GOT3 (cell line): Measurements from ENCODE around the gene SRP54.
"Not testable (repeated sequence)": the region's sequence is repeated elsewhere in the genome, so short reads cannot be mapped to it uniquely, and the experiment has no call there.

Source experiments
- DNase-seq: peaks from one replicate; lab custom pipeline; 2025; ENCODE audit warnings: mixed read lengths; lab: John Stamatoyannopoulos, UW

SRP54 gene

DNA sequence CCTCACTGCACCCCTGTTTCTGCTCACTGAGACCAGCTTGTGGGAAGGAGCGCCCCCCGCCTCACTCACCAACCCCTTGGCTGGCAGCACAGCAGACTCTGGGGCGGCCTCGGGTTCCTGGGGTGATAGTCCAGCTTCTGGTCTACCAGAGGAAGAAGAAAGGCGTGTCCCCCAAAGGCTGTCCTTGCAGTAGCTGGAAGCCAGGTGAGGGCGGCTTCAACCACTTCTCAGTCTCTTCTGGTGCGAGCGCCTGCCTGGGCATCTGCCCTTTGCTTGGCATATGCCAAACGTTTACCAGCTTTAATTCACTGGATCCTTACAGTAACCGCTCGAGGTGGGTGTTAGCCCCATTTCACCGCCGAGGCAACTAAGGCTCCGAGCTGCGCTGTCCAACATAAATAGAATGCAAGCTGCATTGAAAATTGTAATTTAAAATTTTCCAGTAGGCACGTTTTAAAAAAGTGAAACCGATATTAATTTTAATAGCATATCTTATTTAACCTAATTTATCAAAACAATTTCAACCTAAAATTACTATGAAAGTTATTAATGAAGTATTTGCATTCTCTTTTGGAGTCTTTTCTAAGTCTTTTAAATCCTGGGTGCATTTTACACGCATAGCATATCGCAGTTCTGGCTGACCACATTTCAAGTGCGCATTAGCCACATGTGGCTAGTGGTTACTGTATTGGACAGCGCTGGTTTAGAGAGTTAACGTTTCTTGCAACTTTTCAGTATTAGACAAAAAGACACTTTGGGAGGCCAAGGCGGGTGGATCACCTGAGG lies 64.2 kb downstream of the SRP54 start:
- no peak for DNase-seq

DNA sequence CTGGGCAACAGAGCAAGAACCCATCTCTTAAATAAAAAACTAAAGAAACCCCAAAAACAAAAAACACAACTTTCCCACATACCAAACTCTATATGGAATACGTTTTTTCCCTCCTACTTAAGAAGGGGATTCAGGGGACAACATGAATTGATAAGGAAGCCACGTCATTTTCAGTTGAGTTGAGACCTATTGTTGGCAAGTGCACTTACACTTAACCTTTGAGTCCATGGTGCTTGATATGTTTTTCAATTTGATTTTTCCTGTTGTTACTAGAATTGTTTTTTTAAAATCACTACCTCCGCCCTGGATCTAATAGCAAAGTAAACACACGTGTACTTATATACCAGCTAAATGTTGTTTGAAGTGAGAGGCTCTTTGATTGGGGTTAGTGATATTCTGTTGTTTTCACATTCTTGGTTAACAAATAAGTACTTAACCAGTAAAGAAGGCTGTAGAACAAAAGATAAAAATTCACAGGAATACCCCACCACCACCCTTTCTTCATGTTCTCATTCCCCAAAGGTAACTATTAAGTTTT lies 65.3 kb downstream of the SRP54 start:
- DNase-seq, result no peak

- no peak for DNase-seq
Measured at GRCh38 chr14:35050652-35051051, 67.9 kb downstream of the SRP54 start.

GRCh38 chr14:35051796-35052195 lies 69.0 kb downstream of the SRP54 start:
- DNase-seq, result no peak

DNA sequence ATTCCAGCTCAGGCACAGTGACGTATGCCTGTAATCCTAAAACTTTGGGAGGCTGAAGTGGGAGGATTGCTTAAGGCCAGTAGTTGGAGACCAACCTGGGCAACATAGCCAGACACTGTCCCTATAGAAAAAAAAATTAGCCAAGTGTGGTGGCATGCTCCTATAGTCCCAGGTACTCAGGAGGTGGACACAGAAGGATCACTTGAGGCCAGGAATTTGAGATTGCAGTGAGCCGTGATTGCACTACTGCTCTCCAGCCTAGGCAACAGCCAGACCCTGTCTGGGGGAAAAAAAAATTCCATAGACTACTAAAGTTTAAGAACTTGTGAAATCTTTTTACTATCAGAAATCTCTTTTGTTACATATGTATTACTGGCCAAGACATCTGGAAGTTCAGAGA lies 69.8 kb downstream of the SRP54 start:
- DNase-seq, result no peak

DNA sequence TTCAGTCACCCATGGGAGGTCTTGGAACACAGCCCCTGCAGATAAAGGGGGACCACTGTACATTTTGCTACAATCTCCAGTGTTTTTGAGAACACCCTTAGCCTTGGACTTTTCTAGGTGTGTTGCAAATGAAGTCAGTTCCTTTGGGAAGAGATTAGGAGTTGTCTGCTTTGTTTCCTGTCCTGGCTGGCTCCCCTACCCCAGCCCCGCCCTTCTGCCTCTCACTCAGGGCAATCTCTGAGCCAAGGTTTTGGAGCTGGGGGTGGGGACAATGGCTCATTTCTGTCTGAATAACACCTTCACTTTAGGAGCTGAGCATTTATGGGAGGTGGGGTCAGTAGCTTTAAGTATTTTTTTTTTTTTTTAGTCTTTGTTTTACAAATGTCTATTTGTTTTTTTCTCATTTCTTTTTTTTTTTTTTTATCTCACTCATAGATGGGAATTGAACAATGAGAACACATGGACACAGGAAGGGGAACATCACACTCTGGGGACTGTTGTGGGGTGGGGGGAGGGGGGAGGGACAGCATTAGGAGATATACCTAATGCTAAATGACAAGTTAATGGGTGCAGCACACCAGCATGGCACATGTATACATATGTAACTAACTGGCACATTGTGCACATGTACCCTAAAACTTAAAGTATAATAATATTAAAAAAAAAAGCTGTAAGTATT lies 78.5 kb downstream of the SRP54 start:
- DNase-seq, result not testable (repeated sequence)

DNA sequence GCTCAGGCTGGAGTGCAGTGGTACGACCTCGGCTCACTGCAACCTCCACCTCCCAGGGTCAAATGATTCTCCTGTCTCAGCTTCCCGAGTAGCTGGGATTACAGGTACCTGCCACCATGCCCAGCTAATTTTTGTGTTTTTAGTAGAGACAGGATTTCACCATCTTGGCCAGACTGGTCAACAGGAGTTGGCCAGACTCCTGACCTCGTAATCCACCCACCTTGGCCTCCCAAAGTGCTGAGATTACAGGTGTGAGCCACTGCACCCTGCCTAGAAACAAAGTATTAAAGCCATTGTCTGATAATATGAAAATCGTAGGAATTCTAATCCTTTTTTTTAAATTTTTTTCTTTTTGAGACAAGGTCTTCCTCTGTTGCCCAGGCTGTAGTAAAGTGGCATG lies 82.9 kb downstream of the SRP54 start:
- not testable (repeated sequence) for DNase-seq

- DNase-seq, result no peak
Measured at GRCh38 chr14:35068238-35069012, 85.6 kb downstream of the SRP54 start.

GRCh38 chr14:35072226-35072625 lies 89.4 kb downstream of the SRP54 start:
- DNase-seq, result no peak

DNA sequence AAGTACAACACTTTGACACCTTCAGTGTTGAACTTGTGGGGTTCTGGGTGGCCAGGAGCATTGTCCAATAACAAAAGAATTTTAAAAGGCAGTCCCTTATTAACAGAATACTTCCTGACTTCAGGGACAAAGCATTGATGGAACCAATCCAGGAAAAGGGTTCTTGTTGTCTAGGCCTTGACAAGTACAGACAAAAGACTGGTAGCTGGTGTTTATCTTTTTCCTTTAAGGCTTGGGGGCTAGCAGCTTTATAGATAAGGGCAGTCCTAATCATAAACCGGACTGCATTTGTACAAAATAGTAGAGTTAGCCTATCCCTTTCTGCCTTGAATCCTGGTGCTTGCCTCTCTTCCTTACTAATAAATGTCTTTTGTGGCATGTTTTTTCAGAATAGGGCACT lies 90.7 kb downstream of the SRP54 start:
- DNase-seq, result no peak

GRCh38 chr14:35078082-35078481 lies 95.3 kb downstream of the SRP54 start:
- DNase-seq, result no peak
